CD14-positive monocyte (primary cell): ENCODE data around the gene SGMS1. TPM values are rescaled to one million over a fixed set of nuclear protein-coding genes. Genes with fewer than 3 reads are reported as not detected.

Experiments used
- DNase-seq, 3 donors: peaks; one replicate each; pipeline ENCODE4 v3.0.0-alpha.2; 2011 to 2022
- H2AFZ ChIP-seq: 2 replicates; pipeline ENCODE4 v1.6.0; 2012; ENCODE audit warnings: mild to moderate bottlenecking, low read depth, low read length, inconsistent platforms; ENCODE audit not compliant: insufficient read depth, poor library complexity, severe bottlenecking
- H3K27ac ChIP-seq, 2 donors: 1 replicate in 1 of 2; 2 replicates in 1 of 2; pipeline ENCODE4 v1.5.1; 2012 to 2013; ENCODE audit warnings: low read length in 2 of 2, control low read depth in 1 of 2, inconsistent platforms in 1 of 2, low read depth in 1 of 2, mild to moderate bottlenecking in 1 of 2
- H3K27me3 ChIP-seq, 2 donors: one replicate each; pipeline versions ENCODE4 v1.6.0 to v1.6.1; 2011 to 2013; ENCODE audit warnings: low read length in 2 of 2; ENCODE audit not compliant: control insufficient read depth in 2 of 2, insufficient read depth in 2 of 2
- H3K36me3 ChIP-seq, 2 donors: replicated peaks in 1 of 2; 1 replicate in 1 of 2; 2 replicates in 1 of 2; pipeline versions ENCODE4 v1.5.1 to v1.6.1; 2012 to 2013; ENCODE audit warnings: low read length in 2 of 2, control low read depth in 1 of 2, inconsistent platforms in 1 of 2, mild to moderate bottlenecking in 1 of 2; ENCODE audit not compliant: insufficient read depth in 2 of 2, control insufficient read depth in 1 of 2
- H3K4me1 ChIP-seq, 2 donors: 1 replicate in 1 of 2; 2 replicates in 1 of 2; pipeline versions ENCODE4 v1.5.1 to v1.6.1; 2012 to 2013; ENCODE audit warnings: low read length in 2 of 2, control low read depth in 1 of 2, inconsistent platforms in 1 of 2, mild to moderate bottlenecking in 1 of 2, moderate library complexity in 1 of 2; ENCODE audit not compliant: insufficient read depth in 2 of 2, control insufficient read depth in 1 of 2
- H3K4me2 ChIP-seq: replicated peaks from 2 replicates; pipeline ENCODE3; 2012; ENCODE audit warnings: low read length, moderate library complexity, mild to moderate bottlenecking; ENCODE audit not compliant: poor library complexity, severe bottlenecking; ENCODE audit errors: extremely low read depth
- H3K4me3 ChIP-seq, 3 experiments: fragments of 200-600 bp in 1 of 3; sonication (generic) in 1 of 3; replicated peaks in 1 of 3; 1 replicate in 2 of 3; 2 replicates in 1 of 3; pipeline ENCODE4 v1.5.1; 2011 to 2013; ENCODE audit warnings: low read length in 3 of 3, mild to moderate bottlenecking in 3 of 3, control low read depth in 2 of 3, low read depth in 2 of 3, inconsistent platforms in 1 of 3, moderate library complexity in 1 of 3
- H3K79me2 ChIP-seq: 2 replicates; pipeline ENCODE4 v1.6.0; 2012; ENCODE audit warnings: mild to moderate bottlenecking, control low read depth, inconsistent platforms, low read length, moderate library complexity; ENCODE audit not compliant: insufficient read depth
- H3K9ac ChIP-seq: 2 replicates; pipeline ENCODE4 v1.6.0; 2017; ENCODE audit warnings: low read length, mild to moderate bottlenecking; ENCODE audit not compliant: insufficient read depth, poor library complexity, severe bottlenecking
- H3K9me3 ChIP-seq, 2 donors: replicated peaks in 1 of 2; 1 replicate in 1 of 2; 2 replicates in 1 of 2; pipeline versions ENCODE4 v1.5.1 to v1.6.1; 2012 to 2013; ENCODE audit warnings: low read length in 2 of 2, control low read depth in 1 of 2; ENCODE audit not compliant: control insufficient read depth in 1 of 2, insufficient read depth in 1 of 2
- H4K20me1 ChIP-seq: 2 replicates; pipeline ENCODE4 v1.6.0; 2012; ENCODE audit warnings: mild to moderate bottlenecking, low read length, control low read depth, moderate library complexity; ENCODE audit not compliant: insufficient read depth
- H3K27ac Mint-ChIP-seq, 7 donors: one replicate each; pipeline ENCODE4 v1.8.0; 2020; ENCODE audit warnings: mild to moderate bottlenecking in 7 of 7, mixed read lengths in 7 of 7, moderate library complexity in 6 of 7, inconsistent platforms in 2 of 7
- H3K27me3 Mint-ChIP-seq, 3 donors: one replicate each; pipeline ENCODE4 v1.8.0; 2021 to 2022; ENCODE audit warnings: low read depth in 3 of 3, mild to moderate bottlenecking in 3 of 3, mixed read lengths in 3 of 3, moderate library complexity in 3 of 3, inconsistent platforms in 1 of 3
- H3K36me3 Mint-ChIP-seq, 2 donors: one replicate each; pipeline ENCODE4 v1.8.0; 2020; ENCODE audit warnings: mixed read lengths in 2 of 2, inconsistent platforms in 1 of 2, mild to moderate bottlenecking in 1 of 2
- H3K4me1 Mint-ChIP-seq: one replicate; pipeline ENCODE4 v1.8.0; 2020; ENCODE audit warnings: mild to moderate bottlenecking, mixed read lengths
- H3K4me3 Mint-ChIP-seq, 2 donors: one replicate each; pipeline ENCODE4 v1.8.0; 2020; ENCODE audit warnings: mild to moderate bottlenecking in 2 of 2, mixed read lengths in 2 of 2, moderate library complexity in 1 of 2
- H3K9me3 Mint-ChIP-seq, 7 donors: one replicate each; pipeline ENCODE4 v1.8.0; 2020 to 2022; ENCODE audit warnings: mixed read lengths in 7 of 7, mild to moderate bottlenecking in 6 of 7, moderate library complexity in 6 of 7, inconsistent platforms in 2 of 7
- WGBS: methylation state at CpG from one replicate; pipeline ENCODE4 v1.1.5; 2013; ENCODE audit warnings: missing lambda C conversion rate; ENCODE audit not compliant: insufficient coverage; 5-methylcytosine and 5-hydroxymethylcytosine counted together
- intact Hi-C, 2 donors: fragments of 100-400 bp; cut with micrococcal nuclease; formaldehyde crosslinking; loops; one replicate each; pipeline versions ENCODE4 v1.15.0 to v1.15.1; 2023
- polyA plus RNA-seq, 3 donors: library from polyadenylated mRNA; depleted of rRNA in 1 of 3; unstranded in 2 of 3; stranded (reverse) in 1 of 3; fragments of 300-500 nt in 2 of 3; fragments of >200 nt in 1 of 3; fragmentation: Illumina TruSeq in 2 of 3; gene quantifications; 1 replicate in 2 of 3; 2 replicates in 1 of 3; pipeline ENCODE4 v1.2.3, GENCODE V29; 2012 to 2021
- TF ChIP-seq, protein P1 (sequence below): fragments of 200-600 bp; IDR thresholded peaks from one replicate; pipeline ENCODE4 v1.8.0; 2022; ENCODE audit warnings: antibody characterized with exemption, mild to moderate bottlenecking

Gene SGMS1
- polyA plus RNA-seq, 3 donors = 19.5 to 20.6 (median 20.4) TPM

DNA sequence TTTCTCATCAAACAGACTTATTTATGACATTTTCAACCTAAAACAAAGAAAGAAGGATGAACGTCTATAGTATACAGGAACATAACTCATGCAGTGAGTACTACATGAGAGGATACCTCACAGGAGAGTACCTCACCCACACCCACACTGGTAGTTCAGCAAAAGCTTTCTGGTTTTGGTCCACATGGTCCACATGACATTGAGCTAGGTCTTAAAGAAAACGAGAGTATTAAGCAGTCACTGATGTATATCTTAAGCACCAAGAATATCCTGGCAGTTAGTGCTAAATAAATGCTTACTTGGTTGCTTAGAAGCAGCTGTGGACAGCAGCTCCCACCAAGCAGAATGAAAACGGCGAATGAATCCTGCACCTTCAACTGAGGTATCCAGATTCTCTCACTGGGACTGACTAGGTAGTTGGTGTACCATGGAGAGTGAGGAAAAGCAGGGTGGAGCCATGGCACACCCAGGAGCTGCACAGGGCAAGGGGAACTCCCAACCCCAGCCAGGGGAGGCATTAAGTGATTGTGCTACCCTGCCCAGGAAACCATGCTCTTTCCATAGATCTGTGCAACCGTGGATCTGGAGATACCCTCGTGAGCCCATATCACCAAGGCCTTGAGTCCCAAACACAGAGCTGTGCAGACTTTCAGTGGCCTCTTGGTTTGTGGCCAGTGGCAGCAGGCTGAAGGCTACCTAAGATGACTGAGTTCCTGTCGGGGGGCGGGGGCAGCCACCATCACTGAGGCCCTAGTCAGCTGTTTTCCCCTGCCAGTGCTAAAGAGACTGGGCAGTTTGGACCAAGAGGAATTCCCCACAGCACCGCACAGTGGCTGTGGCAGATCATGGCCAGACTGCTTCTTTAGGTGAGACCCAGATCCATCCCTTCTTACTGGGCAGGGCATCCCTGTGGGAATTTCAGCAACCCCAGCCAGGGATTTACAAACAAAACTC, 143.4 kb downstream of the SGMS1 start:
- no peak overlapping the region for H3K27ac ChIP-seq
- H4K20me1 ChIP-seq = peaks cover 2% of the 10 kb centered on the region
- H3K27me3 Mint-ChIP-seq = peaks cover 0 to 2% (median 0%) of the 10 kb centered on the region in 3 donors
- no peak overlapping the region for H3K27ac Mint-ChIP-seq
- no peak overlapping the region for H3K9ac ChIP-seq
- 97% methylated on average over 5 of the region's 9 CpGs for WGBS
- H3K36me3 Mint-ChIP-seq = peaks cover 35 to 36% of the 10 kb centered on the region in 2 donors
- H3K79me2 ChIP-seq = no peaks in the 10 kb centered on the region
- H3K9me3 Mint-ChIP-seq = peaks cover 29 to 42% (median 37%) of the 10 kb centered on the region in 7 donors
- H3K4me1 ChIP-seq = no peaks in the 10 kb centered on the region
- DNase-seq = no peak
- TF ChIP-seq, protein P1, sequence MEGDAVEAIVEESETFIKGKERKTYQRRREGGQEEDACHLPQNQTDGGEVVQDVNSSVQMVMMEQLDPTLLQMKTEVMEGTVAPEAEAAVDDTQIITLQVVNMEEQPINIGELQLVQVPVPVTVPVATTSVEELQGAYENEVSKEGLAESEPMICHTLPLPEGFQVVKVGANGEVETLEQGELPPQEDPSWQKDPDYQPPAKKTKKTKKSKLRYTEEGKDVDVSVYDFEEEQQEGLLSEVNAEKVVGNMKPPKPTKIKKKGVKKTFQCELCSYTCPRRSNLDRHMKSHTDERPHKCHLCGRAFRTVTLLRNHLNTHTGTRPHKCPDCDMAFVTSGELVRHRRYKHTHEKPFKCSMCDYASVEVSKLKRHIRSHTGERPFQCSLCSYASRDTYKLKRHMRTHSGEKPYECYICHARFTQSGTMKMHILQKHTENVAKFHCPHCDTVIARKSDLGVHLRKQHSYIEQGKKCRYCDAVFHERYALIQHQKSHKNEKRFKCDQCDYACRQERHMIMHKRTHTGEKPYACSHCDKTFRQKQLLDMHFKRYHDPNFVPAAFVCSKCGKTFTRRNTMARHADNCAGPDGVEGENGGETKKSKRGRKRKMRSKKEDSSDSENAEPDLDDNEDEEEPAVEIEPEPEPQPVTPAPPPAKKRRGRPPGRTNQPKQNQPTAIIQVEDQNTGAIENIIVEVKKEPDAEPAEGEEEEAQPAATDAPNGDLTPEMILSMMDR = no peak
- intact Hi-C loops = no loop called here
- peaks cover 2% of the 10 kb centered on the region for H3K4me1 Mint-ChIP-seq
- no peak overlapping the region for H3K4me2 ChIP-seq
- H3K27me3 ChIP-seq = no peaks in the 10 kb centered on the region
- H3K36me3 ChIP-seq = peaks cover 0 to 21% of the 10 kb centered on the region in 2 donors
- H3K9me3 ChIP-seq = peaks cover 16 to 27% of the 10 kb centered on the region in 2 donors
- no peak overlapping the region for H3K4me3 ChIP-seq
- no peak overlapping the region for H2AFZ ChIP-seq
- no peak overlapping the region for H3K4me3 Mint-ChIP-seq

DNA sequence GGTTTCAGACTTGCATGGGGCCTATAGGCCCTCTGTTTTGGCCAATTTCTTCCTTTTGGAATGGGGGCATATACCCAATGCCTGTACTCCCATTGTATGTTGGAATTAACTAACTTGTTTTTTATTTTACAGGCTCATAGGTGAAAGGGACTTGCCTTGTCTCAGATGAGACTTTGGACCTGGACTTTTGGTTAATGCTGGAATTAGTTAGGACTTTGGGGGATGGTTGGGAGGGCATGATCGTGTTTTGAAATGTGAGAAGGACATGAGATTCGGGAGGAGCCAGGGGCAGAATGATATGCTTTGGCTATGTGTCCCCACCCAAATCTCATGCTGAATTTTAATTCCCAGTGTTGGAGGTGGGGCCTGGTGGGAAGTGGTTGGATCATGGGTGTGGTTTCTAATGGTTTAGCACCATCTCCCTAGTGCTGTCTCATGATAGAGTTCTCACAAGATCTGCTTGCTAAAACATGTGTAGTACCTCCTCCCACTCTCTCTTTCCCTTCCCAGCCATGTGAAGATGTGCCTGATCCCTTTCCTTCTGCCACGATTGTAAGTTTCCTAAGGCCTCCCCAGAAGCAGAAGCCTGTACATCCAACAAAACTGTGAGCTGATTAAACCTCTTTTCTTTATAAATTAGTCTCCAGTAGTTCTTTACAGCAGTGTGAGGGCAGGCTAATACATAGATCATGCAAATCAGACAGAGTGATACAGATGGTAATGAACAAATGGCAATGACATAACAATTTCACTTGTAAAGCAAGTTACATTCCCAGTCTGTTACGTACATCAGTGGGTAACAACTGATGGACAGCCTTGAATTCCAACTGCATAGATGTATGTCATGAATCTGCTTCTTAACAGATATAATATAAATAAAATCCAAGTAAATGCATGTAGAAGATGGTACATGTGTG, 146.2 kb downstream of the SGMS1 start:
- Mint-ChIP-seq H3K4me1 (peaks cover 5% of the 10 kb centered on the region), H3K27me3 (peaks cover 0 to 2% (median 0%) of the 10 kb centered on the region in 3 donors), H3K36me3 (peaks cover 21 to 29% of the 10 kb centered on the region in 2 donors), H3K9me3 (peaks cover 14 to 23% (median 16%) of the 10 kb centered on the region in 7 donors), H3K27ac (no peak overlapping the region), H3K4me3 (no peak overlapping the region)
- WGBS = 100% methylated on average over 3 of the region's 4 CpGs
- Histone ChIP-seq H3K4me3 (no peak overlapping the region), H3K27me3 (no peaks in the 10 kb centered on the region), H4K20me1 (no peaks in the 10 kb centered on the region), H3K36me3 (peaks cover 0 to 21% of the 10 kb centered on the region in 2 donors), H3K9ac (no peak overlapping the region), H2AFZ (no peak overlapping the region), H3K27ac (no peak overlapping the region), H3K79me2 (no peaks in the 10 kb centered on the region), H3K4me1 (no peaks in the 10 kb centered on the region), H3K9me3 (peaks cover 14% of the 10 kb centered on the region in 2 donors), H3K4me2 (no peak overlapping the region)
- TF ChIP-seq, protein P1 = no peak
- intact Hi-C loops = no loop called here
- DNase-seq = no peak
